GM18517 (cell line): ENCODE results near the gene LCE1C.

ENCODE experiments used
- ATAC-seq: cut with Tn5 transposase; IDR thresholded peaks from one replicate; pipeline ENCODE4 v1.9.1; 2021; ENCODE audit warnings: mild to moderate bottlenecking, moderate library complexity; ENCODE audit not compliant: unreplicated experiment

Gene LCE1C

DNA sequence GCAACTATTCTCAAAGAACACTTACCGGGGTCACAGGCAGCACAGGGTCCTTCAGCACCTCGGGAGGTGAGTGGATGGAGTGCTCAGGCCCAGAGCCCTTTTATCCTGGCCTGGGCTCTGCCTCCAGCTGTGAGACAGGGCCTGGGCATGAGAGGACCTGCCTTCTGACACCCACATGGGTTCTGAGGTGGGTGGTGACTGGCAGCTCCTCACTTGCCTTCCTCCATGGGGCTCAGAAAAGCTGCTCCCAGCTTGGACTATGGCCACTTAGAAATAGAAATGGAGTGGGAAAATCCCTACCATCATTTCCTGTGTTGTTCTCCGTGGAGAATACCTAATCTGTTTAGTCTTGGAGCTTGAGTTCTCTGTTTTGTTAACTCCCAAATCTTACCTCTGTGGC is at the start of gene LCE1C:
LCE1C (minus strand) TSS at position 76 of the 400 bp plus-strand sequence. CDS start 1,173 bp downstream, outside the sequence.
- ATAC-seq, result no peak

- no peak for ATAC-seq
Observed at GRCh38 chr1:152855661-152856060, 49.2 kb upstream of the LCE1C start.

DNA sequence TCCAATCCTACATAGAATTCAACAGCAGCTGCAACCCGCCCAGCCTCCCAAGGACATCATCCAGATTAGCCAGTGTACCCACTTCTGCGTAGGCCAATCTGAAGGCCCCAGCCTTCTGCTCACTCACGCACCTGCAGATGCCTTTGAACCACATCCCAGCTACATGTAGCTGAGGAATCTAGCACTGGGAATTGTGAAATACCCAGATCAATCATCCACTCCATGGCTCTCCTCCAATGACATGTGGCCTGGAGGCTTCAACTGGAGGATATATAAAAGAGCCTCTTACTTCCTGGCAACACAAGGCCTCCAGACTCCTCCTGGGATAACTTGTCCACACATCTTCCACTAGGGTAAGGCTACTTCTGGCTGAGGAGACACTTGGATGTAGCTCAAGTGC is 36.1 kb upstream of the LCE1C start, which contains the start of gene LCE6A:
LCE6A (plus strand) TSS at position 301 of the 400 bp plus-strand sequence. CDS start 665 bp downstream, outside the sequence.
- ATAC-seq, result no peak

DNA sequence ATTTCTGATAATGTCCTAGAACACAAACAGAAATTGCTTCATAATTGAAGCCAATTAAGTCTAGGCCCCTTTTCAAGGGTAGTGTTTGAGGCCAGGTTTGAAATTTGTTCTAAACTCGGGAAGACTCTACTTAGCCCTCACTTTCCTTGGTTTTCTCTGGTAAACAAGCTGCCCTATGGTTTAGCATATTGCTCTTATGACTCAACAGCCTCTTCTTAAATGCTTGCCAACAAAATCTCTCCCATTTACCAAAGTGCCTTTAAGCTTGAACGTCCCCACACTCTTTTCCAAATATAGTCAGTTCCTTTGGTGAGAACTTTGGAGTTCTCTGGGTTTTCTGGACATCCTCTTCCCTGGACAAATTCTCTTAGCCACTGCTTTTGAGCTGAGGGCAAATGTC is 30.4 kb upstream of the LCE1C start:
- ATAC-seq, result no peak

DNA sequence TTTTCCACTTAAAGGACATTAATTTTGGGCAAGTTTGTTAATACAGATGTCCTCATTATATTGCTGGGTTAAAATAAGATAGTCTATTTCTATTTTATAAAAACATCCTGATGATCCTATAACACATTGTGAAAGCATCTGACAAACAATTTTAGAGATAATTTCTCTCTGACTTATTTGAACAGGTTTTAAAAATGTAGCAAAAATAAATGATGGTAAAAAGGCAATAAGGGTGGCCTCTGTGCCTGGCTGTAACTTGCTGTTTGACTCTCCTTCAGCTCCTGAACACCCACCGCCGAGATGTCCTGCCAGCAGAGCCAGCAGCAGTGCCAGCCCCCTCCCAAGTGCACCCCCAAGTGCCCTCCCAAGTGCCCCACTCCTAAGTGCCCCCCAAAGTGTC is 20.7 kb upstream of the LCE1C start, which contains the start of gene LCE1A:
LCE1A (plus strand) TSS at position 301 of the 400 bp plus-strand sequence; CDS start at position 301, 0 bp downstream.
- ATAC-seq, result no peak

- no peak for ATAC-seq
Observed at GRCh38 chr1:152824964-152825363, 18.5 kb upstream of the LCE1C start.

DNA sequence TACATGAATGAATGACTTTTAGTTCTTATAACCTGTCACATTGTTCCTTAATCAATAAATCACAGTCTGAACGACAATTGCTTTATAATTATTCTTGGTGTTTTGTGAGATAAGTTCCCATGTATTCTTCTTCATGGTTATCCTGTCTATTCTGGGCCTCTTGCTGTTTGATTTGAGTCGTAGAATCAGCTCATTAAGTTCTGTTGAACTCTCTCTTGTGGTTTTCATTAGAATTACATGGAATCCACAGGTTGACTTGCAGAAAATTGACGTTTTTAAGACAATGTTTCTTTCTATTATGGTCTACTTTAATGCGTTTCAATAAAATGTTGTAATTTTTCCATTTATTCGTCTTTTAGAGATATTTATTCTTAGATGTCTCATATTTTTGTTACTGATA is 16.8 kb upstream of the LCE1C start:
- ATAC-seq, result no peak

- no peak for ATAC-seq
Observed at GRCh38 chr1:152817309-152817708, 10.9 kb upstream of the LCE1C start.

DNA sequence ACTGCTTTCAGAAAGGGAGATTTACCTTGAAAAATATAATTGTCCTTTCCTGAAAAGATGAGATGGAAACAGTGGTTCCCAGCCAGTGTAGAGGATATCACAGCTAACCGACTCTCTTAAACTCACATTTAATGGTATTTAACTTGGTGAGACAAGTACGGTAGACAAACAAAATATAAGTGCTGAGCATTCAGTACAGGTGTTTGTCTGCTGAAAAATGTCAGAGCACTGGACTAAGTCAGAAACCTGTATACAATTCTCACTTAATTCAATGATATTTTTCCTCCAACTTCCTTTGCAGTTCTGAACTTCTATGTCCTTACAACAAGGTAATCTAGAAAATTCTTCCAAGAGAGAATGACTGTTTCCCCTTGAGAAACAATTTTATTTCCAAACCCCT is 5.2 kb upstream of the LCE1C start, which contains the start of gene LCE1B:
LCE1B (plus strand) TSS at position 301 of the 400 bp plus-strand sequence. CDS start 476 bp downstream, outside the sequence.
- ATAC-seq, result no peak

DNA sequence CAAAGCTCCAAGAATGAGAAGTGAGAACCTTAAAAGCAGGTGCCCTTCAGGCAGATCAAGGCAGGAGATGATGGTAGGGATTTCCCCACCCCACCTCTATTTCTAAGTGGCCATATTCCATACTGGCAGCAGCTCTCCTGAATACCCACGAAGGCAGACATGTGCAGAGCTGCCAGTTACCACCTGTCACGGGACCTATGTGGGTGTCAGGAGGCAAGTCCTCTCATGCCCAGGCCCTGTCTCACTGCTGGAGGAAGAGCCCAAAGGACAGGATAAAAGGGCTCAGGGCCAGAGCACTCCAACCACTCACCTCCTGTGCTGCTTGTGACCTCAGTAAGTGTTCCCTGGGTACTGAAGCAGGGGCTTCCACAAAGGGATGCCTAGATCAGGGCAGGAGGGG is 4.6 kb upstream of the LCE1C start:
- ATAC-seq, result no peak

DNA sequence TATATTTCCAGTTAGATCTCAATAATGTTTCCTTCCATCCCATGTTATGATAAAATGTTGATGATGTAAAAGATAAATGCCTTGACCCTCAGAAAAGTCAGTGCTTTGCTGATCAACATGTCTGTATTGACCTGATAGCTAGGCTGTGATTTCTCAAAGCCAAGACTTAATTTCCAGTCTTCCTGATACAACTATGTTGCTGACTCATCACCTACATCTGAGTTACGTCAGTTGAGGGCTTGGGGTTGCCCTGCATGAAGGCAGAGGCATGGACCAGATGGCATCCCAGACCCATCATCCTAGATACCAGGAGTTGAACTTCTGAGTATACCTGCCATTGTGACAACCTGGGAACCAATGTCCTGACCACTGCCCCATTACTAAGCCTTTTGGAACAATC is 5.1 kb downstream of the LCE1C start:
- no peak for ATAC-seq

DNA sequence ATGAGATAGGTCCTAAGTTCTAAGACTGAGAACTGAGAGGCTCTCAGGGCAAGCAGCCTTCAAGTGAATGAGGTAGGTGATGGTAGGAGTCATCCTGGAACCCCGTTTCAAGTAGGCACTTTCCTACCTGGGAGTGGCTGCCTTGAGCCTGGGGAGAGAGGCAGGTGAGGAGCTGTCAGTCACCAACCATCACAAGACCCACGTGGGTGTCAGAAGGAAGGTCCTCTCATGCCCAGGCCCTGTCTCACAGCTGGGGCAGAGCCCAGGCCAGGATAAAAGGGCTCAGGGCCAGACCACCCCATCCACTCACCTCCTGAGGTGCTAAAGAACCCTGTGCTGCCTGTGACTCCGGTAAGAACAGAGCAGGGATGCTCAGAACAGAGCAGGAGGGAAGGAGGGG is 10.0 kb downstream of the LCE1C start, which contains the start of gene LCE1D:
LCE1D (plus strand) TSS at position 301 of the 400 bp plus-strand sequence. CDS start 1,074 bp downstream, outside the sequence.
- ATAC-seq, result no peak

DNA sequence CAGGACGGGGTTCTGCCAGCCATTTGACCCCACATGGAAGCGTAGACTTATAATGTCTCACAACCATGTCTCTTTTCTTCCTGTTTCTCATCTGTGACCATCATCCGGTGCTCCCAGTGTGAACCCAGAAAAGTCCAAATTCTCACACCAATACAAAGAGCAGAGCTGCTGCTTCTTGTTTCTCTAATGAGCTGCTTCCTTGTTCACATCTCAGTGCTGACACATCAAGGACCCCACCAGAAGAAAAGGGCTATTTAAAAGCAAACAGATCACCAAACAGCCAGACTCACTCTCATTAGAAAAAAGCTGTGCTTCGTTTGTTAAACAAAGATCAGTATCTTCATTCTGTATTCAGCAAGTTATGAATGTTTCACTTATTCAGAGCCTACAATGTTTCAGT is 10.8 kb downstream of the LCE1C start:
- ATAC-seq, result no peak

GRCh38 chr1:152786077-152786476 is 20.4 kb downstream of the LCE1C start, which contains the start of gene LCE1E:
Gene LCE1E (plus strand): TSS chr1:152786257. CDS start chr1:152787300, 1,043 bp downstream.
- ATAC-seq, result no peak

GRCh38 chr1:152783095-152783494 is 23.4 kb downstream of the LCE1C start:
- ATAC-seq, result no peak

GRCh38 chr1:152777510-152778137 is 28.8 kb downstream of the LCE1C start:
- ATAC-seq, result no peak

- no peak for ATAC-seq
Observed at GRCh38 chr1:152776361-152776760, 30.1 kb downstream of the LCE1C start.

DNA sequence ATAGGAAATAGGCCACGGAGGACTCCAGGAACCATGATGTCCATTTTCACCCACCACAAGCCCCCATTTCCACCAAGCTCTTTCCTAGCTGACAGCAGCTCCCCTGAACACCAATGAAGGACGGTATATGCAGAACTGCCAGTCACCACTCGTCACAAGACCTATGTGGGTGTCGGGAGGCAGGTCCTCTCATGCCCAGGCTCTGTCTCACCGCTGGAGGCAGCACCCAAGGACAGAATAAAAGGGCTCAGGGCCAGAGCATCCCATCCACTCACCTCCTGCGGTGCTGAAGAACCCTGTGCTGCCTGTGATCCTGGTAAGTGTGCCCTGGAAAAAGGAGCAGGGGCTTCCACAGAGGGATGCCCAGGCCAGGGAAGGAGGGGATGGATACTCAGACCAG is 31.6 kb downstream of the LCE1C start, which contains the start of gene LCE1F:
LCE1F (plus strand) TSS at position 266 of the 400 bp plus-strand sequence. CDS start 1,232 bp downstream, outside the sequence.
- no peak for ATAC-seq

GRCh38 chr1:152770411-152770810 is 36.0 kb downstream of the LCE1C start:
- ATAC-seq, result no peak

GRCh38 chr1:152768847-152769533 is 37.5 kb downstream of the LCE1C start:
- no peak for ATAC-seq

- no peak for ATAC-seq
Observed at GRCh38 chr1:152761609-152762213, 44.7 kb downstream of the LCE1C start.
